GM12801 (cell line): ENCODE results near the gene KBTBD12.

Source experiments
- TF ChIP-seq, protein P1 (sequence below): IDR thresholded peaks from one replicate; pipeline ENCODE4 v1.5.1; 2011; ENCODE audit warnings: control low read depth; ENCODE audit not compliant: insufficient read length; ENCODE audit errors: extremely low read depth

The KBTBD12 gene

DNA sequence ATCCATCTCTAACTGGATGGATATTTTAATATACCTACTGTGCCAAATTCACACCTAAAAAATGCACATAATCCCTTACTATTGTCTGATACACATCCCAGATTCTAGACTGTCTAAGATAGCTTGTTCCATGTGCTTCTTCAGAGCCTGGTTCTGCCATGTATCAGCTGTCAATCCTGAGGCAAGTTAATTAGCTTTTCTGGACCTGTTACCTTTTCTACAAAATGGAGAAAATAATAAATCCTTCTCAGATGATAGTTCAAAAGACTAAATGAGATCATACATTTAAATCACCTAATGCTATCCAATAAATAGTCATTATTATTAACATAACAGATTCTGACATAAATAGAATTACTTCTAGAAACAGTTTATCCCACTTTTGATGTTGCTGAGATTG is 66.1 kb downstream of the KBTBD12 start:
- TF ChIP-seq, protein P1, sequence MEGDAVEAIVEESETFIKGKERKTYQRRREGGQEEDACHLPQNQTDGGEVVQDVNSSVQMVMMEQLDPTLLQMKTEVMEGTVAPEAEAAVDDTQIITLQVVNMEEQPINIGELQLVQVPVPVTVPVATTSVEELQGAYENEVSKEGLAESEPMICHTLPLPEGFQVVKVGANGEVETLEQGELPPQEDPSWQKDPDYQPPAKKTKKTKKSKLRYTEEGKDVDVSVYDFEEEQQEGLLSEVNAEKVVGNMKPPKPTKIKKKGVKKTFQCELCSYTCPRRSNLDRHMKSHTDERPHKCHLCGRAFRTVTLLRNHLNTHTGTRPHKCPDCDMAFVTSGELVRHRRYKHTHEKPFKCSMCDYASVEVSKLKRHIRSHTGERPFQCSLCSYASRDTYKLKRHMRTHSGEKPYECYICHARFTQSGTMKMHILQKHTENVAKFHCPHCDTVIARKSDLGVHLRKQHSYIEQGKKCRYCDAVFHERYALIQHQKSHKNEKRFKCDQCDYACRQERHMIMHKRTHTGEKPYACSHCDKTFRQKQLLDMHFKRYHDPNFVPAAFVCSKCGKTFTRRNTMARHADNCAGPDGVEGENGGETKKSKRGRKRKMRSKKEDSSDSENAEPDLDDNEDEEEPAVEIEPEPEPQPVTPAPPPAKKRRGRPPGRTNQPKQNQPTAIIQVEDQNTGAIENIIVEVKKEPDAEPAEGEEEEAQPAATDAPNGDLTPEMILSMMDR = no peak

DNA sequence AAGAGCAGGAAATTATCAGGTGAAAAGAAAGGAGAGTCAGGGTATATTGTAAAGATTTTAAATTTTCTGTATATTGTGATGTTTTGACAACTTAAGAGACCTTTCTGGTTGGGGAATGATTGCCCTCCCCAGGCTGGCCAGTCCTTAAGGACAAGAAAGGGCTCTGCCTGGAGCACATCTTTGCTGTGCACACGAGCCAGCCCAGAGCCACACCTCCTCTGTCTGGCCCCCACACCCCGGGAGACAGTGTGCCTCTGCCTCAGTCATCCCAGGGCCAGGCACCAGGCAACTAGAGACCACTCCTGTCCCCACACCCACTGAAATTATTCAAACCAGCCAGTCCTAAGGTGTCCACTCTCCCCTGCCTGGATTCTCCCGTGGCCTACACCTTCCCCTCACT is 67.1 kb downstream of the KBTBD12 start:
- TF ChIP-seq, protein P1 = no peak

DNA sequence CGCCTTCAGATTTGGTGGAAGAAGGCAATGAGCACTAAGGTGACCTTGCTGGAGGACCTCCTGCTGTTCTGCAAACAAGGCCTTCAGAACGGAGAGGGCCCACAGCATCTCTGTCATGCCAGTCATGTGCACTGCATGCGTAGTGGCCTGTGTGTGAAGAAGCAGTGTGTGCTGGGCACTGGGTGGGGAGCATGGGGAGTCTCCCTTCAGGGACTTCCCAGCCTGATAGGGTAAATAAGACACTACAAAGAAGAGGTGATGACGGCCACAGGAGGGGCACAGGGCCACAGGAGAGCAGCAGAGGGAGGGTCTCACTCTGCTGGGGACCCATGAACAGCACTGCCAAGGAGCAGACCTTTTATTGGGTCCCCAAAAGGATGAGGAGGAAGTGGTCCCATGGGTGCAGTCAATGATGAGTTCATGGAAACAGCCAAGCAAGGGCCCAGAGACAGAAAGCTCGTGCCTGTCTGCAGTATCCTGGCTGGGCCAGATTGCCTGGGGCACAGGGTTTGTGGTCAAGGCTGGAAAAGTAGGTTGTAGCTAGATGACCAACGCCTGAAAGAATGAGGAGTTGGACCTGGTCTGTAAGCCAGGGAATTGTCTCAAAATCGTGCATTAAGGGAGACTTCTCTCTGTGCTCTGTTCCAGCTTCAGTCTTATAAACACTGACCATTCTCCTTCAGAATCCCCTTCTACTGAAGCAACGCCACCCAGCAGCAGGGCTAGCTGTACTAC is 69.4 kb downstream of the KBTBD12 start:
- TF ChIP-seq, protein P1 = no peak

DNA sequence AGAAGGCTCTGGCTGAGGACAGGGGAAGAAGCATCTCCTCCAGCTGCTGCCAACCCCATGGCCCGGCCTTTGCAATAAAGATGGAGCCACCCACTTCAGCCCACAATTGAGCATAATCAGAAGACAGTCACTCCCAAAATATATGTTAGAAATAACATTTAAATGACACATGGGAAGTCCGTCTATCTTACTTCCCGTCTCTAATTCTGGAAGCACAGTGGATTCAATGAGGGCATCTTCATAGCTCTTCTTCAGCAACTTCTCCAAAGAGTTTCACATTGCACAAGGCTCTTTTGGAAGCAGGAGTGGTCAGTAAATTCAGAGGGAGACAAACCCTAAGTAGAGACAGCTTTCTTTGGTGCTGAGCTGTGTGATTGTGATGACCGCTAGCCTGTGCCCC is 70.2 kb downstream of the KBTBD12 start:
- TF ChIP-seq, protein P1 = no peak

DNA sequence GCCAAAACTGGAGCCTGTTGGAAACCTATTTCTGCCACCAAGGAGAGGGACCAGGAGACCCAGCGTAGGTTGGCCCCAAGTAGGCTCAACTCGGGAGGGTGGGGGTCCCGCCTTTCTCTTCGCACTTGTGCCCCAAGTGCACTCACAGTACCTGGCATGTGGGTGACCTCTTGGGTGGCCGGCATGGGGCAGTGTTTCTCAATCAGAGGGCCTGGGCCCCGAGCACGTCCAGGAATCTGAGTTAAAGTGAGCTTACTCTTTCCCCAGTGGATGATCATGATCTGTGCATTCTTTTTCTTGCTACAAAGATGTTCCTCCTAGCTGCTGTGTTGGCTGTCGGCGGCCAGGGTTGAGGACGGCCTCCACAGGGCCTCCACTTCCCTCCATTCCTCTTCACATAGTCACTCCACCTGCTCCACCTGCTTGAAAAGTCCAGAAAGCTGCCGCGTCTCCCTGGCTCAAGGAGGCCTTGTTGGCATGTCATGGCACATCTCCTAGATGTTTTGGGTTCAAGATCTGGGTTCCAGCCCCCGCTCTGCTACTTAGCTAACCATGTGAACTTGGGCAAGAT is 70.7 kb downstream of the KBTBD12 start:
- TF ChIP-seq, protein P1 = no peak

DNA sequence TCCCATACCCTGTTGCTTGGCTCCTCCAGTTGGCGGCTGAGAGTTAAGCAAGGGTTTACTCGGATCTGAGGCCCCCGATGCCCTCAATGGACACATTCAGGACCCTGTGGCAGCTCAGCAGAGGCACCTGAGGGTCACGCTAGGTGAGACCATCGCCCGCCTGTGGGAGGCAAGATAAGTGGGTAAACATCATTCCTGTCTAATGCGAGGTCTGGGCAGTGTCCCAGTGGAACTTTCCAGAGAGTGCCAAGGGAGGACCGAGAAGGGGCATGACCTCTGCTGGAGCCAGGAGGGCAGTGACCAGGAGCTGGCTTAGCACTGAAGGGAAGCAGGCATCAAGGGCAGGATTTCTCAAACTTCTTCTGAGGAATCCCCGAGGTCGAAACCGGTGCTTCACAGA is 71.8 kb downstream of the KBTBD12 start:
- TF ChIP-seq, protein P1 = no peak

DNA sequence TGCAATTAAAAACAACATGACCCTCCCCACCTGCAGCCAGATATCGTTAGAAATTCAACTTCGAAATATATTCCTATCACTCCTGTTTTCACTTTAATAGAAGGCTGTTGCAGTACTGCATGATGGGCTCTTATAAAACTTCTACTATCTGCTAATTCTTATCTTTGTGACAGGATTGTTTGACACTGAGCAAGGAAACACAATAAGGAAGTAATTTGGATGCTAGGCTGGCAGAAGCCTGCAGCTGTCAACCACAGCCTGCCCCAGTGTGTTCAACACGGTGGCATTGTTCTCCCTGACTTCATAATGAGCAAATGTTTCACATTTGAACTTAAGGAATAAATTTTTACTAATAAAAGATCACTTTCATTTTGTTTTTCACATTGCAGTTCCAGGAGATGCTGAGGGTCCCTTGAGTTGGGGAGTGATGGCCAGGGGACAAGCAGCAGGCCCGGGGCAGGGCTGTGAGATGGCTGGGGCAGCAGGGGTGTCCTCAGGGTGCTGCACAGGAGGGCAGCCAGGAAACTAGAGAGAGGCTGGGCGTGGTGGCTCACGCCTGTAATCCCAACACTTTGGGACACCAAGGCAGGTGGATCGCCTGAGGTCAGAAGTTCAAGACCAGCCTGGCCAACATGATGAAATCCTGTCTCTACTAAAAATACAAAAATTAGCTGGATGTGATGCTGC is 72.4 kb downstream of the KBTBD12 start:
- TF ChIP-seq, protein P1 = no peak
